OCI-LY7 (cell line): Measurements from ENCODE around the gene FAM217B. TPM values are rescaled to one million over a fixed set of nuclear protein-coding genes. Genes with fewer than 3 reads are reported as not detected.

ENCODE experiments used
- BruUV-seq: library from RNA; stranded (reverse); fragments of 400-500 nt; replicated peaks from 2 replicates; lab custom pipeline; 2021; lab: Mats Ljungman, UMichigan
- CTCF ChIA-PET: fragments of 300-600 bp; sonication (Branson Sonifier 250); formaldehyde crosslinking; loops from one replicate; lab custom pipeline; 2022; ENCODE audit warnings: antibody characterized with exemption; ENCODE audit not compliant: unreplicated experiment; lab: Charles Lee
- POLR2A ChIA-PET: fragments of 300-600 bp; sonication (Branson Sonifier 250); formaldehyde crosslinking; loops from one replicate; lab custom pipeline; 2022; ENCODE audit warnings: antibody characterized with exemption; lab: Charles Lee
- DNase-seq: peaks from one replicate; pipeline ENCODE4 v3.0.0-alpha.2; 2015; ENCODE audit warnings: low spot score
- H2AFZ ChIP-seq: fragments of 200-600 bp; sonication (generic), shearing (Covaris generic); 2 replicates; pipeline ENCODE4 v1.6.1; 2014; ENCODE audit warnings: mild to moderate bottlenecking, antibody characterized with exemption, low read length, moderate library complexity
- H3K27ac ChIP-seq: fragments of 200-600 bp; sonication (generic); 2 replicates; pipeline ENCODE4 v1.5.1; 2014; ENCODE audit warnings: mixed run types, low read depth, mild to moderate bottlenecking, moderate library complexity, low read length, inconsistent platforms; ENCODE audit not compliant: poor library complexity, severe bottlenecking
- H3K36me3 ChIP-seq: fragments of 200-600 bp; sonication (generic); 2 replicates; pipeline ENCODE4 v1.6.1; 2014; ENCODE audit warnings: mild to moderate bottlenecking, antibody characterized with exemption, low read length, moderate library complexity, mixed read lengths; ENCODE audit not compliant: insufficient read depth
- H3K4me1 ChIP-seq: fragments of 200-600 bp; sonication (generic); 2 replicates; pipeline ENCODE4 v1.5.1; 2014; ENCODE audit warnings: mild to moderate bottlenecking, low read length; ENCODE audit not compliant: insufficient read depth, poor library complexity, severe bottlenecking
- H3K4me2 ChIP-seq: fragments of 200-600 bp; sonication (generic); 2 replicates; pipeline ENCODE4 v1.6.1; 2014; ENCODE audit warnings: mild to moderate bottlenecking, low read length
- H3K4me3 ChIP-seq: fragments of 200-600 bp; sonication (generic); 2 replicates; pipeline ENCODE4 v1.5.1; 2014; ENCODE audit warnings: mild to moderate bottlenecking, low read depth, low read length; ENCODE audit not compliant: poor library complexity, severe bottlenecking
- H3K79me2 ChIP-seq: fragments of 200-600 bp; sonication (generic); 2 replicates; pipeline ENCODE4 v1.6.1; 2016; ENCODE audit warnings: low read depth, mild to moderate bottlenecking, low read length, moderate library complexity, mixed read lengths; ENCODE audit not compliant: insufficient read depth
- H3K9me2 ChIP-seq: fragments of 200-600 bp; sonication (generic); 2 replicates; pipeline ENCODE4 v1.6.1; 2016; ENCODE audit warnings: mild to moderate bottlenecking, low read length, mixed read lengths; ENCODE audit not compliant: insufficient read depth
- H3K9me3 ChIP-seq: fragments of 200-600 bp; sonication (generic); 2 replicates; pipeline ENCODE4 v1.6.1; 2014; ENCODE audit warnings: mild to moderate bottlenecking, mixed run types, low read length, mixed read lengths
- H4K20me1 ChIP-seq: fragments of 200-600 bp; sonication (generic); 2 replicates; pipeline ENCODE4 v1.6.1; 2014; ENCODE audit warnings: mild to moderate bottlenecking, antibody characterized with exemption, low read length, moderate library complexity, mixed read lengths; ENCODE audit not compliant: insufficient read depth
- CTCF ChIP-seq: fragments of 200-600 bp; sonication (generic); conservative IDR thresholded peaks from 2 replicates; pipeline ENCODE4 v1.5.1; 2014; ENCODE audit warnings: mild to moderate bottlenecking, antibody characterized with exemption, low read length, moderate library complexity, mixed read lengths
- EZH2phosphoT487 ChIP-seq: fragments of 200-600 bp; sonication (generic); IDR thresholded peaks from 2 replicates; pipeline ENCODE4 v1.6.1; 2018; ENCODE audit warnings: low read depth, borderline replicate concordance, mild to moderate bottlenecking, mixed run types, antibody characterized with exemption, low read length, moderate library complexity, mixed read lengths
- intact Hi-C: fragments of 100-400 bp; cut with micrococcal nuclease; formaldehyde crosslinking; loops from one replicate; pipeline ENCODE4 v1.10.0; 2022; ENCODE audit not compliant: unreplicated experiment
- total RNA-seq, 2 experiments: library from RNA; depleted of rRNA in 1 of 2; stranded (reverse); fragments of >200 nt in 1 of 2; shearing (Covaris generic) in 1 of 2; gene quantifications; 2 replicates each; pipeline ENCODE4 v1.2.3, GENCODE V29; 2014 to 2022

FAM217B gene
- total RNA-seq, 2 experiments from 2014 or later = 18.0 to 28.3 TPM

GRCh38 chr20:59932616-59933295 lies 7.4 kb upstream of the FAM217B start:
- intact Hi-C loops = no loop called here
- H3K4me3 ChIP-seq = no peak overlapping the region
- peaks cover 6% of the 10 kb centered on the region for H3K4me1 ChIP-seq
- H3K4me2 ChIP-seq = no peak overlapping the region
- H3K27ac ChIP-seq = no peak overlapping the region
- H3K36me3 ChIP-seq = no peaks in the 10 kb centered on the region
- H3K9me3 ChIP-seq = no peaks in the 10 kb centered on the region
- H3K79me2 ChIP-seq = no peaks in the 10 kb centered on the region
- H2AFZ ChIP-seq = no peak overlapping the region
- ChIA-PET CTCF (no interaction called here), POLR2A (no interaction called here)
- no TSS peak for BruUV-seq
- no peaks in the 10 kb centered on the region for H3K9me2 ChIP-seq
- DNase-seq = no peak
- TF ChIP-seq EZH2phosphoT487 (no peak), CTCF (no peak)
- no peaks in the 10 kb centered on the region; the same call in 1 of the 2 replicates for H4K20me1 ChIP-seq

- no peaks in the 10 kb centered on the region for H3K36me3 ChIP-seq
- BruUV-seq = no TSS peak
- no peak for TF ChIP-seq CTCF
- TF ChIP-seq EZH2phosphoT487 = no peak
- H3K9me2 ChIP-seq = no peaks in the 10 kb centered on the region
- peaks cover 12% of the 10 kb centered on the region for H3K4me1 ChIP-seq
- H3K9me3 ChIP-seq = no peaks in the 10 kb centered on the region
- no peak for DNase-seq
- no peak within 1 kb of the TSS for H3K27ac ChIP-seq
- POLR2A ChIA-PET = no interaction called here
- H3K4me2 ChIP-seq = no peak within 1 kb of the TSS
- H3K79me2 ChIP-seq = no peaks in the 10 kb centered on the region
- intact Hi-C loops = no loop called here
- H3K4me3 ChIP-seq = no peak within 1 kb of the TSS
- H2AFZ ChIP-seq = no peak within 1 kb of the TSS
- no peaks in the 10 kb centered on the region; the same call in 1 of the 2 replicates for H4K20me1 ChIP-seq
- CTCF ChIA-PET = no interaction called here
Observed at GRCh38 chr20:59933296-59933848, 6.8 kb upstream of the FAM217B start, which contains the start of gene SYCP2. Gene SYCP2, minus strand, starts transcription at chr20:59933637. Its CDS starts 11,224 bp downstream, at chr20:59922413.
